ENCODE data around the gene PRSS38. TPM values are rescaled to one million over a fixed set of nuclear protein-coding genes. Genes with fewer than 3 reads are reported as not detected.

The PRSS38 gene
- total and polyA plus RNA-seq, 2 donors (not counting 3 experiments of a cell fraction or from before 2014, with no cell fraction given): not detected

GRCh38 chr1:227770812-227771211 is 44.7 kb upstream of the PRSS38 start:
- no peak for TF ChIP-seq JUN (IDR thresholded peaks at IDR 0.05; ENCODE audit: borderline replicate concordance, insufficient read depth, insufficient read length, low read depth)
- no peak for TF ChIP-seq EZH2 (IDR thresholded peaks at IDR 0.05; ENCODE audit: borderline replicate concordance, low read depth, low read length, severe bottlenecking)
- TF ChIP-seq MAX (IDR thresholded peaks at IDR 0.05; ENCODE audit: insufficient read depth, insufficient read length): no peak
- no peak for TF ChIP-seq CTCF (IDR thresholded peaks at IDR 0.05; ENCODE audit: extremely low read depth in 1 of 2, insufficient read depth in 1 of 2, low read depth in 1 of 2, low read length in 2 of 2)
- TF ChIP-seq GATA2 (IDR thresholded peaks at IDR 0.05; ENCODE audit: insufficient read depth, insufficient read length, low read depth, low read length): no peak
- TF ChIP-seq MYC (IDR thresholded peaks at IDR 0.05; ENCODE audit: low read depth, low read length): no peak
- no peak for TF ChIP-seq POLR2AphosphoS5 (IDR thresholded peaks at IDR 0.05; ENCODE audit: insufficient read depth, low read depth, low read length)
- no peak for TF ChIP-seq FOS (IDR thresholded peaks at IDR 0.05; ENCODE audit: borderline replicate concordance, insufficient read depth, low read length)
- no peak for TF ChIP-seq POLR2A (IDR thresholded peaks at IDR 0.05; ENCODE audit: low read depth, low read length)
- Histone ChIP-seq H3K9me1 (replicated peaks; ENCODE audit: control insufficient read depth, extremely low read depth, insufficient read depth, low read length) (no peaks in the 10 kb centered on the region), H3K27ac (ENCODE audit: insufficient read depth, low read depth, low read length) (no peak overlapping the region), H4K20me1 (replicated peaks; ENCODE audit: control insufficient read depth, extremely low read depth, insufficient read depth, low read length) (no peaks in the 10 kb centered on the region), H3K4me1 (ENCODE audit: control insufficient read depth, extremely low read depth, insufficient read depth, low read length) (peaks cover 1% of the 10 kb centered on the region), H3K4me3 (replicated peaks in 1 of 3; ENCODE audit: insufficient read depth in 1 of 3, low read depth in 1 of 3, low read length in 3 of 3) (no peak overlapping the region), H3K79me2 (ENCODE audit: control insufficient read depth, insufficient read depth, low read length) (no peaks in the 10 kb centered on the region), H3K9ac (replicated peaks; ENCODE audit: extremely low read depth, insufficient read depth, low read length) (no peak overlapping the region), H3K9me3 (replicated peaks; ENCODE audit: control insufficient read depth, insufficient read depth, low read length) (no peaks in the 10 kb centered on the region), H3K27me3 (ENCODE audit: control insufficient read depth in 2 of 2, insufficient read depth in 2 of 2, low read length in 2 of 2) (no peaks in the 10 kb centered on the region), H3K36me3 (ENCODE audit: control insufficient read depth in 2 of 2, extremely low read depth in 1 of 2, insufficient read depth in 2 of 2, low read length in 2 of 2) (peaks cover 0 to 24% of the 10 kb centered on the region in 2 experiments), H3K4me2 (ENCODE audit: insufficient read depth, low read length) (no peak overlapping the region), H2AFZ (ENCODE audit: low read depth, low read length) (no peak overlapping the region)
- FAIRE-seq: no peak
- dilution Hi-C loops (cut with MboI; ENCODE audit: extremely low pct_ligation_motif_present, low sequenced_read_pairs): no loop called here
- intact Hi-C loops (cut with micrococcal nuclease): no loop called here
- no TSS peak for BruUV-seq (replicated peaks)
- ChIA-PET POLR2A (no interaction called here), CTCF (no interaction called here)
- no peak for DNase-seq (ENCODE audit: low read depth, low spot score)
